Stimulated activated CD8-positive, alpha-beta memory T cell treated with anti-CD3 and anti-CD28 coated beads, Interleukin-12 subunit alpha, Interleukin-12 subunit beta, amount 100 ng/mL, for 4 hours (primary cell): ENCODE results near the gene PDE6G.

Experiments used
- DNase-seq: peaks from one replicate; pipeline ENCODE4 v3.0.0-alpha.2; 2020; ENCODE audit warnings: low read depth

PDE6G gene

DNA sequence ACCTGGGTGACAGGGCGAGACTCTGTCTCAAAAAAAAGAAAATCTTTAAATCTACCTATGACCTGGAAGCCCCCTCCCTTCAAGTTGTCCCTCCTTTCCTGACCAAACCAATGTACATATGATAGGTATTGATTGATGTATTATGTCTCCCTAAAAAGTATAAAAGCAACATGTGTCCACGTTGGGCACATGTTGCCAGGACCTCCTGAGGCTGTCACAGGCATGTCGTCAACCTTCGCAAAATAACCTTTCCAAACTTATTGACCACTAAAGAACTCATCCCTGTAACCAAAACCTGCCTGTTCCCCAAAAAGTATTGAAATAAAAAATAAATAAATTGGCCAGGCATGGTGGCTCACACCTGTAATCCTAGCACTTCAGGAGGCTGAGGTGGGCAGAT is 5.7 kb upstream of the PDE6G start:
- no peak for DNase-seq

DNA sequence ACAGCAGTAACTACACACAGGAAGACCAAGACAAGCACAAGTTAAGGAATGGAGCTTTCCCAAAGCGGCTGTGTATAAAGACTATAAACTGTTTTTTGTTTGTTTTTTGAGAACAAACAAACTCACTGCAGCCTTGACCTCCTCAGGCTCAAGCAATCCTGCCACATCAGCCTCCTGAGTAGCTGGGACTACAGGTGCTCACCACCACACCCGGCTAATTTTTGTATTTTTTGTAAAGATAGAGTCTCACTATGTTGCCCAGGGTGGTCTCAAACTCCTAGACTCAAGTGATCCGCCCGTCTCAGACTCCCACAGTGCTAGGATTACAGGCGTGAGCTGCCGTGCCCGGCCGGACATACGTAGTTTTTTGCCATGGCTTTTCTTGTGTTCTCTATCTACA is 4.1 kb upstream of the PDE6G start:
- no peak for DNase-seq

DNA sequence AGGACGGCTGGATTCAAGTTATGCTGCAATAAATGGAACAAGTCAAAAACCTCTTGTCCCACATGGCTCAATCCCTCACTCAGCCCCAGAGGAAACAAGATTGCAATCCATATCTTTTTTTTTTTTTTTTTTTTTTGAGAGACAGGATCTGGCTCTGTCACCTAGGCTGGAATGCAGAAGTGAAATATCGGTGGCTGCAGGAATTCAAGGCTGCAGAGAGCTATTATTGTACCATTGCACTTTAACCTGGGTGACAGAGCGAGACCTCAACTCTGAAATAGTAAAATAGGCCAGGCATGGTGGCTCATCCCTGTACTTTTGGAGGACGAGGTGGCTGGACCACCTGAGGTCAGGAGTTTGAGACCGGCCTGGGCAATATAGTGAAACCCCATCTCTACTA is 2.7 kb upstream of the PDE6G start:
- no peak for DNase-seq

DNA sequence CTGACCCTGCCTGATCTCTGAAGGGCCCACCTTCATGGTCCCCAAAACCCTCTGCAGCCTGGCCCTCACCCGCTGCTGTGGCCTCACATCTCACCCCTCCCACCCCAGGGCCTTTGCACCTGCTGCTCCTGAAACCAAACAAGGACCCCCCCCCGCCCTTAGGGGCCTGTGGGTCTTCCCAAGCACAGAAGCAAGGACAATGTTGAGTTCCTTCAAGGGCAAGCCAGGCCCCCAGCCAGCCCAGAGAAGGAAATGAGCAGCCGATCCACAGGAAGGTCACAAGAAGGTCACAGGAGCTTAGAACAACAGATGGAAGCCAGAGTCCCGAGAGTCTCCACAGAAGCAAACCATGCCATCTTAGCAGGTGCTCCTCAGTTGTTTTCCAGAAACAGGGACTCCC is 493 bp upstream of the PDE6G start:
- no peak for DNase-seq

DNA sequence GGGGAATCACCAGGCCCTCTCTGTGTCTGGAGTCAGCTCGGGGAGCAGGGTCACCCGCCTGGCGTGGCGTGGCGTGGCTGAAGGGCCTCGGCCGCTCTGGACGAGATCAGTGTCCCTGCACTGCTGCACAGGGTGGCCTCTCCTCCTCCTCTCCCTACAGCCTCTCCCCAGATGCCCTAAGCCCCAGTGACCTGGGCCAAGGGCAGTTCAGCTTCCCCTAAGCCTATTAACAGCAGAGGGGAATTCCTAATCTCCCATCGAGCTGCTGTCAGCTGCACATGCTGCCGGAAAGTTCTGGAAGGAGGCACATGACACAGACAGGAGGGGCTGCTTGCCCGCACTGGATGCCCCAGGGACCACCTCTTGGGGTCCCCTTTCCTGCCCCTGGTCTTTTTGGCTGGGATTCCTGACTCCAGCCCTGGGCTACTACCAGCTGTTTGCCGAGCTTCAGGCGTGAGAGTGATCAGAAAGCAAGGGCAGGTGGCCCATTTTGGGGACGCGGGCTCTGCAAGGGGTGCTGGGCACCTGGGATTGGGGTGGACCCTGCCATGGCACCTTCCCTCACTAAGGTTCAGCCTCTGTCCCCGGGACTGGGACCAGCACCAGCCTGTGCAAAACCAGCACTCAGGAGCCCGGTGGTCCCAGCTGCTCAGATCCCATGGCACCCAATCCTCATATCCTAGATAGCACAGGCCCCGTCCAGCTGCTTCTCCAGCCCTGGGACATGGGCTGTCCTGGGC is 794 bp downstream of the PDE6G start:
- no peak for DNase-seq

DNA sequence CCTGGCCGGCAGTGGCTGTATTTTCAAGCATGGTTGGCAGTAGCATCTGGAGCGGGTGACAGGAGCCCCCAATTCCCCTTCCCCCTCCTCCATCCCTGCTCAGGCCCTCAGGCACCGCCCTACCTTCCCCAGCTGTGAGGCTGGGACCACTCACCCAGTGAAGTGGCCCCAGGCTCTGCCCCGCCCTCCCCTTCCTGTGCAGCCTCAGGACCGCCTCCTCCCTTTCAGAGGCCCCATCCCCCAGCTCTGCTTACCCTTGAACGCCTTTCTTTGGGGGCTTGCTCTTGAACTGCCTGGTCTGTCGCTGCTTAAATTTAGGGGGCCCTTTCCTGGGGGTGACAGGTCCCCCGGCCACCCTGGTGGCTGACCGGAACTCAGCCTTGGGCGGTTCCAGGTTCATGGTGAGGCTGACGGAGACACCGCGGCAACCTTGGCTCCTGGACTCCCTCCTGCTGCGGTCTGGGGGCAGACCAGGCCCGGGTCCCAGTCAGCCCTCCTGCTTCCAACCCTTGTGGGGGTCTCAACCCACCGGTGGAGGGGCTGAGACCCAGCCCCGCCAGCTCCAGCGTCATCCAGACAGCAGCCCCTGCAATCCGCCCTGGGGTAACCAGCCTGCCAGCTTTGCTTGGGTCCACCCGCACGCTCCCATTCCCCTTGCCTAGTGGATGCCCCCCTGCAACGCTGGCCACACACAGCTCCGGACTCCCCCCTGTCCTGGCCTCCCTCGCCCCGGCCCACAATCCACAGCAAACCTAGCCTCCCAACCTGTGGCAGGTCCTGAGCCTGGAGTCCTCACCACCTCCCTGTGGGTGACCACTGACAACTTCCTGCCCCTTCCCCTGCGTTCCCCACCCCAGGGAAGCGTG is 3.2 kb downstream of the PDE6G start:
- no peak for DNase-seq

DNA sequence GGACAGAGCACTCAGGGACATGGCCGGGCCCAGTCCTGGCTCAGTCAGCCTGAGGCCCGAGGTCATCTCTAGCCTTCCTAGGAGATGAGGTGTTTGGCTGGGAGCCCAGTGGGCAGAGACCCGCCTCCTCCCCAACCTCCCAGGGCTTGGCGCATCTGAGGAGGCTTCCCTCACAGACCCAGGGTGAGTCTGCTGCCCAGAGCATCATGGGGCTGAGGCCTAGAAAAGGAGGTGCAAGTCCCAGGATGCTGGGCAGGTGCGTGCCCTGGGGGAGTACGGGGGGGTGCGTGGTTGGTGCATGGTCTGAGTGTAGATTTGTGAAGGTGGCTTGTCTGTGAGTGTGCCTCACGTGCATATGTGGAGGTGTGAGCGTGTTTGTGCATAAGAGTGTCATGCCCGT is 4.7 kb downstream of the PDE6G start:
- no peak for DNase-seq

DNA sequence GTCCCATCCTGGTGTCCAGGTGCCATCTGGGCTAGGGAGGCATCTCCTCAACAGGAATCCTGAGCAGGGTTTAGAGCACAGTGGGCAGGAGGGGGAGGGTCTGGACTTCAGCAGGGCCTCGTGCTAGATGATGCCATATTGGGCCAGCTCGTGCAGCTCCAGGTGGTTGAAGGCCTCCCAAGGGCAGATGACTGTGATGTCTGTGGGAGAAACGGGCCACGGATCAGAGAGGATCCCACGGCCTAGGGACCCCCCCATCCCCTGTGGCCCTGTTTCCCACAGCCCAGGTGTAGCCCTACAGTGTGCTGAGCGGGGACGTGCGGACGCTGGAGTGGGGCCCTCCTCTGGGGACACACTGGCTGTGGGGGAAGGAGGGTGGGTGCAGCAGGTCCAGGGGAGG is 5.4 kb downstream of the PDE6G start:
- DNase-seq: no peak

DNA sequence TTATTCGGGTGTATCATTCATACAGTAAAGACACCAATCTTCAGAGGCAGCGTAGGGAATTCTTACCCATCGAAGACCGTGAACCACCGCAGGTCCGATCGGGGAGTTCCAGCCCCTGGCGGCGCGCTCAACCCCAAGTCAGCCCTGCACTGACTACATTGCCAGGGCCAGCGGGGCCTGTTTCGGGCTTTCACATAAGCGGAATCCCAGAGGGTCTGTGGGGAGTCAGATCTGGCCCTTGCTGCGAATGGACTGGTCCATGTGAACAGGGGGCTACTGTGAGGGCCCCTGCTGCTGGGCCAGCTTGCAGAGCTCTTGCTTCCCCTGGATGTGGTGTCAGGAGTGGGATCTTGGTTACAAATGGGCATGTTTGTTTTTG is 7.6 kb downstream of the PDE6G start:
- DNase-seq: no peak

DNA sequence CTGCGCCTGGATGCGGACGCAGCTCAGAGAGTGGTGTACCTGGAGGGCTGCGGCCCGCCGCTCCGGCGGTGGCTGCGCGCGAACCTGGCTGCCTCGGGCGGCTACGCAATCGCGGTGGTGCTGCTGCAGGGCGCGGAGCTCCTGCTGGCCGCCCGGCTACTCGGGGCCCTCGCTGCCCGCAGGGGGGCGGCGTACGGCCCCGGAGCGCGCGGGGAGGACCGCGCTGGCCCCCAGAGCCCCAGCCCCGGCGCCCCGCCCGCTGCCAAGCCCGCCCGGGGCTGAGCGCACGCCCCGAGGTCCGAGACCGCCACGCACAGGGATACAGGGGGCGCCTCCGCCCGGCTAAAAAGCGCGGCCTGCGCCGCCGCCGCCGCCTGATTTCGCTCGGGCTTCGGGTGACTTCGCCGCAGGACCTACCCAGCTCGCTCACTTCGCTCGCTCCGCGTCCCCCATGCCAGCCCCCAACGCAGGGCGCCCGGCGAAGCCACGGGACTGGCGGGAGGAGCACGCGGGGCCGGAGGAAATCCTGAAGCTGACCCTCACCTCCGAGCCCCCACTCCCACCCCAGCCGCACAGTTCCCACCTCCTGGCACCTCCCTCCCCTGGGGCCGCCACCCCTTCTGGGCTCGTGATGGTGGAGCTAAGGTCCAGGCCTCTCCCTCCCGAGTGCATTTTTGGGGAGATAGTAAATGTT is 8.2 kb downstream of the PDE6G start:
- no peak for DNase-seq

DNA sequence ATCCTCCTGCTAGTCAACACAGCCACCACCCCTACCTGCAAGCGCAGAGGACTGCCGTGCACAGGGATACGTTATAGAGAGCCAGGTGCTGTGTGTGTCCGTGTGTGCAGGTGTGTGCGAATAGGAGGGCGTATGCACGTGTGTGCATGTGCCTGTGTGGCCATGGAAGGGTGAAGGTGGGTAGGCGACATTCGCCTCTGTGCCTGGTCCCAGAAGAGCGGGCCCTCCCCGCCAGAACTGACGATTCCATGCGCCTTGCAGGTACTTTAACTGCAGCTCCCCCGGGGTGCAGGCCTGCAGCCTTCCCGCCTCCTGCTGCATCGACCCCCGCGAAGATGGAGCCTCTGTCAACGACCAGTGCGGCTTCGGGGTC is 8.7 kb downstream of the PDE6G start:
- DNase-seq: no peak

DNA sequence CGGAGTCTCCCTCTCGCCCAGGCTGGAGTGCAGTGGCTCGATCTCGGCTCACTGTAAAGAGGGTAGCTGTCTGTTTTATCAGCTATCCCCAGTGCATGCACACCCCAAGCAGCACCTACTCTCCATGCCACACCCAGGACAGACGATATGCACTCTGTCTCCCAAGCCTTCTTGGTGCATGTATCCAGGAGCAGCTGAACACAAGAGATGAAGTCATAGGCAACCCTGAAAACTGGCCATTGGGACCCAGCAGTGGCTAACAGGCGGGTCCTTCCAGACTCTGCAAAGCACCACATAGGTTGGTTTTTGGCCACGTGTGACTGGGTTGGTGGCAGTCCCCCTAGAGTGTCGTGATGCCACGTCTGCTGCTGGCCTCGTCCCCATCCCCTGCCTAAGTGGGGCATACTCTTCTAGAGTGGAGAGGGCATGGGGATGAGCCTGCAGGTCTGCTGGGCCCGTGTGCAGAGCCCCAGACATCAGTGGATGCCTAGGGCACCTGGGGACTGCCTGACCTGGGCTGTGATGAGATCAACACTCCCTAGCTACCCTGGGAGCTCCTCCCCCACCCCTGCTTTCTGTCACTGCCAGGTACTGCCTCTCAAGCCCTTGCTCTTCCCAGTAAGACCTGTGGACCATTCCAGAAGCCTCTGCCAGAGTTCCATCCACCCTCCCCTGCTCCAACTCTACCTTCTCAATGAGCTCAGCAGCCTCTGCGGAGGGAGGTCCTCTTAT is 9.3 kb downstream of the PDE6G start:
- no peak for DNase-seq

DNA sequence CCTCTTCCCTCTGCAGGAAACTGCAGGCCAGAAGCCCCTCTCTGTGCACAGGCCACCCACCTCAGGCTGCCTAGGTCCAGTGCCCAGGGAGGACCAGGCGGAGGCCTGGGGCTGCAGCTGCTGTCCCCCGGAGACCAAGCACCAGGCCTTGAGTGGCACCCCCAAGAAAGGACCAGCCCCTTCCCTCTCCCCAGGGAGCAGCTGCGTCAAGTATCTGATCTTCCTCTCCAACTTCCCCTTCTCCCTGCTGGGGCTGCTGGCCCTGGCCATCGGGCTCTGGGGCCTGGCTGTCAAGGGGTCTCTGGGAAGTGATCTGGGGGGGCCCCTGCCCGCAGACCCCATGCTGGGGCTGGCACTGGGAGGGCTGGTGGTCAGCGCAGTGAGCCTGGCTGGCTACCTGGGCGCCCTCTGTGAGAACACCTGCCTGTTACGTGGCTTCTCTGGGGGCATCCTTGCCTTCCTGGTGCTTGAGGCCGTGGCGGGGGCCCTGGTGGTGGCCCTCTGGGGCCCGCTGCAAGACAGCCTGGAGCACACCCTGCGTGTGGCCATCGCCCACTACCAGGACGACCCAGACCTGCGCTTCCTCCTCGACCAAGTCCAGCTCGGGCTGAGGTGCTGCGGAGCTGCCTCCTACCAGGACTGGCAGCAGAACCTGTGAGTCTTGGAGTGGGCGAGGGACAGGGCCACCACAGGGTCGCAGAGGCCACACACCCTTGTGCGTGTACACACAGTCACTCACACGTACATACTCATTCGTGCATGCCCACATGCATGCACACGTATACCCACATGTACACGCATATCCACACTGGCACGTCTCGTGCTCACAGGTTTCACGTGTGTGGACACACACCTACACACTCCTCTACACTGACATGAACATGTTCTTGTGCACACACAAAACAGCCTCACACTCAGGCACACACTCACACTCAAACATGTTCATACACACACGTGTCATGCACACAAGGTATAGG is 11.1 kb downstream of the PDE6G start:
- no peak for DNase-seq

DNA sequence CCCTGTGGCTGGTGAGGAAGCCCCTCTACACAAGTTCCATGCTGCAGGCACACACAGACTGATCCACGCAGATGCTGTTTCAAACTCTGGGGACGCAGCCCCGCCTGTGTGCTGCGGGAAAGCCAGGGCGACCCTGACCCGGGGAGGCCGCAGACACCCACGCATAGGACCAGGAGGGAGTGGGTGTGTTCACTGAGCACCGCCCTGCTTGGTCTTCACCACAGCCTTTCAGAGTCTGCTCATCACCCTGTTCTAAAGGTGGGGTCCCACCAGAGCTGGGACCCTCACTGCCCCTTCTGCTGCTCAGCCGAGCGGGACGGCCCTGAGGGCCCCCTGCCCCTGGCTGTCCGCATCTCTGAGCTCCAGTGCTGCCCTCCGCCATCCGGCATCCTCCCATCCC is 11.8 kb downstream of the PDE6G start:
- no peak for DNase-seq

DNA sequence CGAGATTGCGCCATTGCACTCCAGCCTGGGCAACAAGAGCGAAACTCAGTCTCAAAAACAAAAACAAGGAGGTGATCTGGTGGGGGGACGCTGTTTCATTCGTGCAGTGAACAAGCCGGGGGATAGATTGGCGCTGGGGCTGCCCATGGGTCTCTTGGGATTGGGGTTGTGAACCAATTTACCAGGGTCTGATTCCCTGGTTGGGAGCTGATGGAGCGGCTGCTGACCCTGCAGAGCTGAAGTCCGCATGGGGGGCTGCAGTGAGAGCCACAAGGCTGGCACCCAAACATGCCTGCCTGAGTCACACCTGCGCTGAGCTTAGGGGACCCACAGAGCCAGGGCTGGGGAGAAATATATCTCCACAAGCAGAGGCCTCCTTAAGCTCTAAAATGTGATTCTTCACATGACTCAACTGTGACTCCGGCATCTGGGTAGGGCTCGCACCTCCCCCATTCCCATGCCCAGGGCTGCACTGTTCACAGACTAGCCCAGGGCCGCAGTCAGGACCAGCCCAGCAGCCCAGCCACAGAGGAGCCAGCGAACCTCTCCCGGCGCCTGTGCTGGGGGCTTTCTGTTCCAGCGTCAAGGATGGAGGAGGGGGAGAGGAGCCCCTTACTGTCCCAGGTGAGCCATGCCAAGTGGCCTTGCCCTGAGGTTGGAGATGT is 14.4 kb downstream of the PDE6G start:
- no peak for DNase-seq

DNA sequence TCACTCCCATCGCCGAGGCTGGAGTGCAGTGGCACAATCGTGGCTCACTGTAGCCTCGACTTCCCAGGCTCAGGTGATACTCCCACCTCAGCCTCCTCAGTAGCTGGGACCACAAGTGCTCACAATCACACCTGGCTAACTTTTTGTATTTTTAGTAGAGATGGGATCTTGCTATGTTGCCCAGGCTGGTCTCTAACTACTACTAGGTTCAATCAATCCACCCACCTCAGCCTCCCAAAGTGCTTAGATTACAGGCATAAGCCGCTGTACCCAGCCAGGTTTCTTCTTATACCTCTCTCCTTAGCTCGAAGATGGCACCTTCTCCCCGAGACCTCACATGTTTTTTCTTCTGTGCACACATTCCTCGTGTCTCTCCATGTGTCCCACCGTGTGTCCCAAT is 16.3 kb downstream of the PDE6G start:
- DNase-seq: no peak

DNA sequence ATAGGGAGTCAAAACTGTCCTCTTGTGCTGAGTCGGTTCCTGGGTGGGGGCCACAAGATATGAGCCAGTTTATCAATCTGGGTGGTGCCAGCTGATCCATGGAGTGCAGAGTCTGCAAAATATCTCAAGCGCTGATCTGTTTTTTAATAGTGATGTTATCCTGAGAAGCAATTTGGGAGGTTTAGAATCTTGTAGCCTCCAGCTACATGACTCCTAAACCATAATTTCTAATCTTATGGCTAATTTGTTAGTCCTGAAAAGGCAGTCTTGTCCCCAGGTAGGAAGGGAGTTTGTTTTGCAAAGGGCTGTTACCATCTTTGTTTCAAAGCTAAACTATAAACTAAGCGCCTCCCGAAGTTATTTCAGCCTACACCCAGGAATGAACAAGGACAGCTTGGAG is 17.7 kb downstream of the PDE6G start:
- no peak for DNase-seq

DNA sequence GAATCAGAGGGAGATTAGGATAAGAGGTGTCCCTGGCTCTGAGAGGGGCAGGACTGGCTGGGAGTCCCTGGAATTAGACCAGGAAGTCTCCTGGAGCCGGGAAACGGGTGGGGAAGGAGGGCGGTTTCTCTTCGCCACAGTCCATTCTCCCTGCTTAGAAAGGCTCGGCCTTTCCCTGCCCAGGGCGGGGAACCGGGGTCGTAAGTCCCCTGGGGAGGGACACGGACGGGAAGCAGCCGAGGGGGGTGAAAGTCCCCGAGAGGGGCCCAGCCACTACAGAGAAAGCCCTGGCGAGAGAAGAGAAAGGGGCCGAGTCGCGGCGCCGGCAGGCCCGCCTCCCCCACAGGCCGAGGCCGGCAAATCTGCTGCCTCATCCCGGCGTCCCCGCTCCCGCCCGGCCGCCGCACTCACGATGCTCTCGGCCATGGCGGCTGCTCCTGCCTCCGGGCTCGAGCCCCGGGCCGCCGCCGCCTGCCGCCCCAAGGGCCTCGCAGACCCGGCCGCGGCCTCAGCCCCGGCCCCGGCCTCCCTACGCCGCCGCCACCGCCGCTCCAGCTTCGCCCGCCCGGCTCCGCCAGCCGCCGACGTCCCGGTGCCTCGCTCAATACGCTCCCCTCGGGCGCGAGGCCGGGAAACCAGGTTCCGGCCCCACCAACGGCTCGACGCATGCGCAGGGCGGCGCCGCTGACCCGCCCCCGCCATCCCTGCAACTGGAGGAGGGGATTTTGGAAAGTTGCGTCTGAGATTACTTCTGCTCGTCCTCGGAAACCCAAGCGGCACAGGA is 19.6 kb downstream of the PDE6G start, which contains the start of the genes NPLOC4 and TSPAN10:
TSS of gene NPLOC4 (minus strand) at position 608 of the 784 bp plus-strand sequence. CDS start at position 426, 182 bp downstream.
TSS of gene TSPAN10 (plus strand) at position 692 of the 784 bp plus-strand sequence. CDS start 5,217 bp downstream, outside the sequence.
- DNase-seq: peak; percentile 76

DNA sequence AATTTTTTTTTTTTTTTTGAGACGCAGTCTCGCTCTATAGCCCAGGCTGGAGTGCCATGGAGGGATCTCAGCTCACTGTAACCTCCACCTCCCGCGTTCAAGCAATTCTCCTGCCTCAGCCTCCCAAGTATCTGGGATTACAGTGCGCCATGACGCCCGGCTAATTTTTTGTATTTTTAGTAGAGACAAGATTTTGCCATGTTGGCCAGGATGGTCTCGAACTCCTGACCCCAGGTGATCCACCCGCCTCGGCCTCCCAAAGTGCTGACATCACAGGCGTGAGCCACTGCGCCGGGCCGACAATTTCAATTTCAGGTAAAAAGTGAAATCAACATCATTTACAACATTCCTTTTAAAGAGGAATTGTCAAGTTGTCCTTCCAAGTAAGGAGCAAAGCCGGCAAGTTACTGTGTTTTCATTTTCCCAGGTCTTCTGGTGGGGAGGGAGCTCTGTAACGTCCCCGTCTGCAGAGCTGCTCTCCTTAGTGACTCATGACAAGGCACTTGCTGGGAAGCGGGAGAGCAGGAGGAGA is 20.3 kb downstream of the PDE6G start:
- DNase-seq: no peak
